Right lobe of liver (tissue), 6 donors: ENCODE measurements around the gene SSR4. TPM values are rescaled to one million over a fixed set of nuclear protein-coding genes. Genes with fewer than 3 reads are reported as not detected.

Source experiments
- ATAC-seq, 4 donors: fragments of 200-7000 bp; cut with Tn5 transposase; one replicate each; pipeline ENCODE4 v1.9.1; 2020; ENCODE audit warnings: mild to moderate bottlenecking in 4 of 4, moderate library complexity in 4 of 4
- DNase-seq, 3 donors: peaks; one replicate each; pipeline ENCODE4 v3.0.0-alpha.2; 2020
- H3K27ac ChIP-seq, 3 donors: fragments of 200-600 bp; one replicate each; pipeline ENCODE4 v1.8.0; 2022
- H3K27me3 ChIP-seq, 2 donors: fragments of 200-600 bp; one replicate each; pipeline ENCODE4 v1.8.0; 2022
- H3K36me3 ChIP-seq, 4 donors: fragments of 200-600 bp; sonication (generic) in 1 of 4; one replicate each; pipeline versions ENCODE4 v1.5.1 to v1.8.0; 2017 to 2022; ENCODE audit warnings: control low read depth in 1 of 4
- H3K4me1 ChIP-seq, 4 donors: fragments of 200-600 bp; sonication (generic) in 1 of 4; one replicate each; pipeline versions ENCODE4 v1.5.1 to v1.8.0; 2017 to 2022; ENCODE audit warnings: control low read depth in 1 of 4
- H3K4me3 ChIP-seq, 3 donors: fragments of 200-600 bp; one replicate each; pipeline ENCODE4 v1.8.0; 2022
- H3K9me3 ChIP-seq, 4 donors: fragments of 200-600 bp; sonication (generic) in 1 of 4; one replicate each; pipeline versions ENCODE4 v1.5.1 to v1.8.0; 2017 to 2022; ENCODE audit warnings: control low read depth in 1 of 4
- POLR2A ChIP-seq: fragments of 450-650 bp; IDR thresholded peaks from one replicate; pipeline ENCODE4 v1.6.1; 2017; ENCODE audit warnings: antibody characterized with exemption, mild to moderate bottlenecking
- WGBS: methylation state at CpG from one replicate; pipeline ENCODE4 v1.1.6; 2018; ENCODE audit warnings: low coverage, low lambda C conversion rate; ENCODE audit not compliant: insufficient coverage; ENCODE audit errors: missing lambda C conversion rate; 5-methylcytosine and 5-hydroxymethylcytosine counted together
- intact Hi-C, 2 donors: fragments of 100-400 bp; cut with DNase I; formaldehyde crosslinking; loops; one replicate each; pipeline versions ENCODE4 v1.11.2 to v1.14.1; 2022
- total RNA-seq, 6 experiments: library from RNA; depleted of rRNA in 2 of 6; stranded (reverse); fragments of >200 nt in 2 of 6; fragmentation: NEBNext Ultra II Directional in 3 of 6; extraction: Animal tissue kit (Norgen Biotek cat#: 25700) in 3 of 6; gene quantifications; one replicate each; pipeline versions ENCODE4 v1.1.0 to v1.2.4, GENCODE V29; 2016 to 2023
- TF ChIP-seq, protein P1 (sequence below), 4 donors: fragments of 200-600 bp in 3 of 4; fragments of 450-650 bp in 1 of 4; IDR thresholded peaks; one replicate each; pipeline versions ENCODE4 v1.5.1 to v1.8.0; 2016 to 2022; ENCODE audit warnings: antibody characterized with exemption in 4 of 4, mild to moderate bottlenecking in 2 of 4
- donor health status: DM: no; HTN: yes; CAD: no.
- donor health status: DM: no; HTN: no; CAD: no.
- donor health status: DM: no; HTN: no; CAD: no.
- donor health status: DM: no; HTN: yes; CAD: no.
- donor health status: DM: no; HTN: yes; CAD: no.

The SSR4 gene
- total RNA-seq, 6 experiments from 2014 or later = 150 to 221 (median 205) TPM

- ATAC-seq (no peak), DNase-seq (no peak)
- TF ChIP-seq, protein P1, sequence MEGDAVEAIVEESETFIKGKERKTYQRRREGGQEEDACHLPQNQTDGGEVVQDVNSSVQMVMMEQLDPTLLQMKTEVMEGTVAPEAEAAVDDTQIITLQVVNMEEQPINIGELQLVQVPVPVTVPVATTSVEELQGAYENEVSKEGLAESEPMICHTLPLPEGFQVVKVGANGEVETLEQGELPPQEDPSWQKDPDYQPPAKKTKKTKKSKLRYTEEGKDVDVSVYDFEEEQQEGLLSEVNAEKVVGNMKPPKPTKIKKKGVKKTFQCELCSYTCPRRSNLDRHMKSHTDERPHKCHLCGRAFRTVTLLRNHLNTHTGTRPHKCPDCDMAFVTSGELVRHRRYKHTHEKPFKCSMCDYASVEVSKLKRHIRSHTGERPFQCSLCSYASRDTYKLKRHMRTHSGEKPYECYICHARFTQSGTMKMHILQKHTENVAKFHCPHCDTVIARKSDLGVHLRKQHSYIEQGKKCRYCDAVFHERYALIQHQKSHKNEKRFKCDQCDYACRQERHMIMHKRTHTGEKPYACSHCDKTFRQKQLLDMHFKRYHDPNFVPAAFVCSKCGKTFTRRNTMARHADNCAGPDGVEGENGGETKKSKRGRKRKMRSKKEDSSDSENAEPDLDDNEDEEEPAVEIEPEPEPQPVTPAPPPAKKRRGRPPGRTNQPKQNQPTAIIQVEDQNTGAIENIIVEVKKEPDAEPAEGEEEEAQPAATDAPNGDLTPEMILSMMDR (IDR thresholded peaks at IDR 0.05) = no peak
- no peak for TF ChIP-seq POLR2A
- Histone ChIP-seq H3K27ac (no peak overlapping the region), H3K36me3 (no peaks in the 10 kb centered on the region), H3K27me3 (no peaks in the 10 kb centered on the region), H3K4me3 (no peak overlapping the region), H3K9me3 (no peaks in the 10 kb centered on the region), H3K4me1 (no peaks in the 10 kb centered on the region)
- WGBS = 58% methylated on average over 6 of the region's 12 CpGs
- intact Hi-C loops = no loop called here
Measured at GRCh38 chrX:153750127-153750774, 44.2 kb upstream of the SSR4 start.

DNA sequence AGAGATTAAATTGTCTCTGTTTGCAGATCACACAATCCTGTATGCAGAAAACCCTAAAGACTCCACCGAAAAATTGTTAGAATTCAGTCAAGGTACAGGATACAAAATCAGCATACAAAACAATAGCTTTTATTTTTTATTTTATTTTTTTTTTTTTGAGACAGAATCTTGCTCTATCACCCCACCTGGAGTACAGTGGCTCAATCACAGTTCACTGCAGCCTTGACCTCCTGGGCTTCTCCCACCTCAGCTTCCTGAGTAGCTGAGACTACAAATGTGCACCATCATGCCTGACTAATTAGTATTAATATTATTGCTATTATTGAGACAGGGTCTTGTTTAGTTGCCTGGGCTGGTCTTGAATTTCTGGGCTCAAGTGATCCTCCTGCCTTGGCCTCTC is 39.3 kb upstream of the SSR4 start:
- peaks cover 0 to 8% (median 0%) of the 10 kb centered on the region in 4 donors for H3K9me3 ChIP-seq
- DNase-seq = no peak
- no peak overlapping the region for H3K27ac ChIP-seq
- H3K4me1 ChIP-seq = no peaks in the 10 kb centered on the region
- H3K27me3 ChIP-seq = no peaks in the 10 kb centered on the region
- no peak overlapping the region for H3K4me3 ChIP-seq
- no peak for TF ChIP-seq POLR2A
- TF ChIP-seq, protein P1 (IDR thresholded peaks at IDR 0.05) = no peak
- WGBS = 73% methylated on average over 1 of the region's 1 CpG
- intact Hi-C loops = no loop called here
- no peak for ATAC-seq
- H3K36me3 ChIP-seq = no peaks in the 10 kb centered on the region

DNA sequence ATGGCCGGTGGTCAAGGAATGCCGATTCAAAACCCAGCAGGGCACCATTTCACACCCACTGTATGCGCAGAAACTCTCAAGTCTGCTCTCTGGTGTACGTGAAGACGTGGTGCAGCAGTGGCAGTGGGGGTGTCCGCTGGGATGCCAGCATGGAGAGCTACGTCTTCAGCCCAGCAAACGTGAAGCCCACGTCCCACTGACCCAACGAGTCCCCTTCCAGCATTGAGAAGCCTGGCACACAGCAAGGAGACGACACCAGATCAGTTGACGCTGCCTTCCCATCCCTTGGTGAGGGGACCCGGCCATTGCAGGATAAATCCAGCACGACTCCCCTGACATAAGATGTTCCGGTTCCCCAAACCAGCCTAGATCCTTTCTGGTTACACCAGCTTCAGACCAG is 32.6 kb upstream of the SSR4 start:
- WGBS = 60% methylated on average over 2 of the region's 15 CpGs

DNA sequence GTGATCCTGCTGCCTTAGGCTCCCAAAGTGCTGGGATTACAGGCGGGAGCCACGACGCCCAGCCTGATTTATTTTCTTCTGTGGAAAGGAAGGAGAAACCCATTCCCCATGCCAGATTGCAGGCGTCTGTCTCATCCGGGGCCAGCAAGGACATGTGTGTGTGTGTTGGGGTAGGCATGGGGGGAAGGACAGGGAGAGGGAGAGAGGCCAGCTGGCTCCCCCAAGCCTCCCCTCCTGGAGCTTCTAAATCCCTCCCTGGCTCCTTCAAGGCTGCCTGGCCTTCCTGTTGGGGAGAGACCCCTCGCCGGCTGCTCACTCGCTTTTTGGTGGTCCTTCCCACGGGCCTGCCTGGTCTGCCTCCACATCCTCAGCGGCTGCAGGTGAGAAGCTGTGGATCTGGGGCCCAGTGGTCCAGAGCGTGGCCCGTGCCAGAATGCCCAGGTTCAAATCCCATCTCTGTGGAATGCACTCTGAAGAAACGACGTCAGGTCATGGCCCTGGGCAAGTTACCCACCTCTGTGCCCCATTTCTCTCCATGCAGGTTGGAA is 31.8 kb upstream of the SSR4 start:
- 83% methylated on average over 1 of the region's 14 CpGs for WGBS
- no peak overlapping the region for H3K27ac ChIP-seq
- no peaks in the 10 kb centered on the region for H3K4me1 ChIP-seq
- no peaks in the 10 kb centered on the region for H3K9me3 ChIP-seq
- intact Hi-C loops = loop anchor here in 1 of 2 donors (5.0 kb wide), 1 partner anchor 190 kb away; no protein-coding TSS in a partner anchor
- H3K27me3 ChIP-seq = no peaks in the 10 kb centered on the region
- DNase-seq = peak in 2 of 3 donors; percentile 24 to 52
- no peaks in the 10 kb centered on the region for H3K36me3 ChIP-seq
- TF ChIP-seq, protein P1 (IDR thresholded peaks at IDR 0.05) = no peak
- TF ChIP-seq POLR2A = no peak
- no peak for ATAC-seq
- H3K4me3 ChIP-seq = no peak overlapping the region

More for the DNA sequence above, 32.6 kb upstream of the SSR4 start:
- Histone ChIP-seq H3K27me3 (no peaks in the 10 kb centered on the region), H3K36me3 (no peaks in the 10 kb centered on the region), H3K4me3 (no peak overlapping the region), H3K9me3 (no peaks in the 10 kb centered on the region), H3K4me1 (no peaks in the 10 kb centered on the region), H3K27ac (no peak overlapping the region)
- DNase-seq = peak in 1 of 3 donors; percentile 24
- intact Hi-C loops = loop anchor here in 1 of 2 donors (5.0 kb wide), 1 partner anchor 190 kb away; no protein-coding TSS in a partner anchor
- no peak for ATAC-seq
- TF ChIP-seq POLR2A = no peak
- TF ChIP-seq, protein P1 (IDR thresholded peaks at IDR 0.05) = no peak
